Stimulated activated CD4-positive, alpha-beta T cell treated with anti-CD3 and anti-CD28 coated beads, Interleukin-15, amount 100 ng/mL, for 24 hours (primary cell): ENCODE results near the gene TTC27.
"Not testable (repeated sequence)": the region's sequence is repeated elsewhere in the genome, so short reads cannot be mapped to it uniquely, and the experiment has no call there.

Experiments used
- DNase-seq: peaks from one replicate; pipeline ENCODE4 v3.0.0-alpha.2; 2020

TTC27 gene

DNA sequence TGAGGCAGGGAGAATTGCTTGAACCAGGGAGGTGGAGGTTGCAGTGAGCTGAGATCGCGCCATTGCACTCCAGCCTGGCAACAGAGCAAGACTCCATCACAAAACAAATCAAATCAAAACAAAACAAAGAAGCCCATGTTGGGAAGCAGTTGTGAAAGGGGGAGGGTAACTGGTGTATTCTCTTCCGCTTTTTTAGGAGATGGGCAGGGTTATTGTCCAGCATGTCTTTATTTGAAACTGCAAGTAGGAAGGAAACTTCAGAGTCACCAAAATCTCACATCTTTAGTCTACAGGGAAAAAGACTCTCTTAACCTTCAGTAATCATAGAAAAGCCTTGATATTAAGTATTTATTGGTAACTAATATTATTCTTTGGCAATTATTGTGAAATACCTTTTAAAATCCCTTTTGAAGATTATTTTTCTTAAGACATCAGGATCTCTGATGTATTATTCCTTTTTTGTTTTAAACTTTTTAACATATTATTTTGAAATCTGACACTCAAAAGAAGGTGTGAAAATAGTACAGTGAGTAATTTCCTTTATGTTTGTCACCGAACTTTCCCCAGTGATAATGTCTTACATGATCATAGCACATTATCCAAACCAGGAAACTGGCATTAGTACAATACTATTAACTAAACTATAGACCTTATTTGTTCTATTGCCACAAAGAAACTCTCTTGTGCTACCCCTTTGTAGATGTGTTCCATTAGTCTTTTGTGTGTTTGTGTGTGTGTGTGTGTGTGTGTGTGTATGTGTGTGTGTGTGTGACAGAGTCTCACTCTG is 234.6 kb downstream of the TTC27 start:
- DNase-seq, result no peak

GRCh38 chr2:32863326-32863725 is 235.5 kb downstream of the TTC27 start:
- no peak for DNase-seq

GRCh38 chr2:32863803-32864202 is 236.0 kb downstream of the TTC27 start:
- no peak for DNase-seq

DNA sequence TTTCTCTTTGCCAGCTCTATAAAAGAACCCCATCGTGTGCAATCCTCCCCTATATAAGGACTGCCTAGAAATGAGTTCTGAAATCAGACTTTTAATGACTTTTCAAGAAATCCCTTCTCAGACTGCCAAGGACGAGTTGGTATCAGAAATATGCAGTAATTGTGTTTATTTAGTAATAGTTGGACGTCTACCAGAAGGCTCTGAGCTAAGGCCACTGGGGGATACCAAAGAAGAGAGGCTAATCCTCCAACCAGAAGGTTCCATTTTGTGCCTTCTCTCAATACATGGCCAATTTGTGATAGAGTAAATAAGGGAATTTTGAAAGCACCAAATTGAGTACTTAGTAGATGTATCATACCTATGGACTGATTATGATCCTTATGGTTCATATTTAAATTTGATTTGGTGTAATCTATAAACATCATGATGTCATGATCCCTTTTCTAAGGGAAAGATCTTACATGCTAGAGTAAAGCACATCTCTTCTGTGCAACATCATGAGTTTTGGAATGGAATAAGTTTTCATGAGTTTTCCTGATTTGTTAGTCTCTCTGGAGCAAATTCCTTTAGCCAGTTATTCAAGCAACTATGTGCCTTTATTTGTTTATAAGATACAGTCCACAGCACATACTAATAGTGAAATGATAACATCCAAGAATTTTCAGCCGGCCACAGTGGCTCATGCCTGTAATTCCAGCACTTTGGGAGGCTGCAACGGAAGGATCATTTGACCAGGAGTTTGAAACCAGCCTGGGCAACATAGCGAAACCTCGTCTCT is 236.7 kb downstream of the TTC27 start:
- no peak for DNase-seq

DNA sequence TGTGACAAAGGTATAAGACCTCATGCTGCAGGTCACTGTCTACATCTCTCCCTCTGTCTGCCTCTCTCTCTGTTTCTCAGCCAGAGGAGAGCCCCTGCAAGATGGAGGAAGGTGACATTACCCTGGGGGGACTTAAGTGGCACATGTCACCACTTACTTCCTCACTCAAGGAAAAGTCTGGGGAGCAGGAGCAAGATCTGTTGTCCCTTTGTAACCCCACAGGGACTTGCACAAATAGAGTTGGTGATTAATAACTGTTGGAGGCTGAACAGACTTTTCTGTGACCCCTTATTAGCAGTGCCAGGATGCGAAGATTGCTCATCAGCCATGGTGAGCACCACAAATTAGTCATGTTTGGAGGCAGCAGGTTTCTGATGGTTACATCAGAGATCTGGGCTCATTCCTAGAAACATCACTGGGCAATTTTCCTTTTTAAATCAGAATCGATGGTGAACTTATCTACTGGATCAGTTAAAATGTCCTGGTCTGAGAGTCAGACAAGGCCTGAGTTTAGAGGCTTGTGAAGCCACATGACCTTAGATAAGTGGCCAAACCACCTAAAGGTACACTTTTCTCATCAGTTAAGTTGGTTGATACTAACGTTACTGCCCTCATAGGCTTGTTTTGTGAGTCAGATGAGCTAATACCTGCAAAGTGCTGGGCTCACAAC is 237.7 kb downstream of the TTC27 start:
- peak; percentile 5 for DNase-seq

DNA sequence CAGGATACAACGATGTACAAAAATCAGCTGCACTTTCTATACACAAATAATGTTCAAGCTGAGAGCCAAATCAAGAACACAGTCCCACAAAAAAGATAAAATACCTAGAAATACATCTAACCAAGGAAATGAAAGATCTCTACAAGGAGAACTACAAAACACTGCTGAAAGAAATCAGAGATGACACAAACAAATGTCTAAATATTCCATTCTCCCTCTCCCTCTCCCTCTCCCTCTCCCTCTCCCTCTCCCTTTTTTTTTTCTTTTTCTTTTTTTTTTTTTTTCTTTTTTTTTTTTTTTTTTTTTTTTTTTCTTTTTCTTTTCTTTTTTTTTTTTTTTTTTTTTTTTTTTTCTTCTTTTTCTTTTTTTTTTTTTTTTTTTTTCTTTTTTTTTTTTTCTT is 238.6 kb downstream of the TTC27 start:
- DNase-seq, result not testable (repeated sequence)
